Measurements from ENCODE around the gene SELENOF. TPM values are rescaled to one million over a fixed set of nuclear protein-coding genes. Genes with fewer than 3 reads are reported as not detected.

Gene SELENOF
- total RNA-seq, 1 donor from 2014 or later = 241 TPM

- Histone ChIP-seq H3K27me3 (no peaks in the 10 kb centered on the region), H3K79me2 (ENCODE audit: low read depth) (peaks cover 98% of the 10 kb centered on the region), H3K9ac (no peak overlapping the region), H3K4me1 (peaks cover 8% of the 10 kb centered on the region), H3K4me2 (no peak overlapping the region), H3F3A (ENCODE audit: low read depth) (no peaks in the 10 kb centered on the region), H3K36me3 (no peaks in the 10 kb centered on the region), H2AFZ (replicated peaks) (no peak overlapping the region), H3K27ac (peak overlapping the region; percentile 0), H4K20me1 (ENCODE audit: low read depth) (no peaks in the 10 kb centered on the region), H3K4me3 (no peak overlapping the region), H3K9me3 (ENCODE audit: low read depth) (no peaks in the 10 kb centered on the region)
- H3K9me3 Mint-ChIP-seq = peaks cover 45% of the 10 kb centered on the region
- no peak overlapping the region for H3K4me3 Mint-ChIP-seq
- H3K27ac Mint-ChIP-seq = no peak overlapping the region
- H3K4me1 Mint-ChIP-seq = no peaks in the 10 kb centered on the region
- no peak for DNase-seq (ENCODE audit: low spot score)
- peaks cover 33% of the 10 kb centered on the region for H3K36me3 Mint-ChIP-seq
- TF ChIP-seq CTCF (IDR thresholded peaks at IDR 0.05) (no peak), EZH2phosphoT487 (IDR thresholded peaks at IDR 0.05) (no peak), EZH2 (IDR thresholded peaks at IDR 0.05) (no peak)
- no peaks in the 10 kb centered on the region for H3K27me3 Mint-ChIP-seq (ENCODE audit: insufficient read depth, low read depth)
Measured at GRCh38 chr1:86956221-86956620, 42.3 kb upstream of the SELENOF start.

DNA sequence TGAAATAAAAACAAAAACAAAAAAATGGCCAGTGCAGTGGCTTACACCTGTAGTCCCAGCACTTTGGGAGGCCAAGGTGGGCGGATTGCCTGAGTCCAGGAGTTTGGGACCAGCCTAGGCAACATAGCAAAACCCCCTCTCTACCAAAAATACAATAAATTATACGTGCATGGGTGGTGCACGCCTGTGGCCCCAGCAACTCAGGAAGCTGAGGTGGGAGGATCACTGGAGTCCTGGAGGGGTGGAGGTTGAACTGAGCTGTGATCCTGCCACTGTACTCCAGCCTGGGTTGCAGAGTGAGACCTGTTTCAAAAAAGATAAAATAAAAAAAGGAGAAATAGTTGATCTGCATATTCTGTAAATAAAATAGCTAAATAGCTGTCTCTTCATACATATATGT lies 41.8 kb upstream of the SELENOF start:
- Mint-ChIP-seq H3K9me3 (peaks cover 42% of the 10 kb centered on the region), H3K4me1 (no peaks in the 10 kb centered on the region), H3K36me3 (peaks cover 33% of the 10 kb centered on the region), H3K27ac (no peak overlapping the region), H3K4me3 (no peak overlapping the region), H3K27me3 (ENCODE audit: insufficient read depth, low read depth) (no peaks in the 10 kb centered on the region)
- no peak overlapping the region for H2AFZ ChIP-seq (replicated peaks)
- DNase-seq (ENCODE audit: low spot score) = no peak
- H3K4me2 ChIP-seq = no peak overlapping the region
- no peaks in the 10 kb centered on the region for H3F3A ChIP-seq (ENCODE audit: low read depth)
- TF ChIP-seq CTCF (IDR thresholded peaks at IDR 0.05) (no peak), EZH2phosphoT487 (IDR thresholded peaks at IDR 0.05) (no peak), EZH2 (IDR thresholded peaks at IDR 0.05) (no peak)
- peaks cover 98% of the 10 kb centered on the region for H3K79me2 ChIP-seq (ENCODE audit: low read depth)
- H3K27ac ChIP-seq = no peak overlapping the region
- H3K4me1 ChIP-seq = peaks cover 8% of the 10 kb centered on the region
- H3K4me3 ChIP-seq = no peak overlapping the region
- H3K27me3 ChIP-seq = no peaks in the 10 kb centered on the region
- H3K9ac ChIP-seq = no peak overlapping the region
- H4K20me1 ChIP-seq (ENCODE audit: low read depth) = no peaks in the 10 kb centered on the region
- H3K36me3 ChIP-seq = no peaks in the 10 kb centered on the region
- no peaks in the 10 kb centered on the region for H3K9me3 ChIP-seq (ENCODE audit: low read depth)

DNA sequence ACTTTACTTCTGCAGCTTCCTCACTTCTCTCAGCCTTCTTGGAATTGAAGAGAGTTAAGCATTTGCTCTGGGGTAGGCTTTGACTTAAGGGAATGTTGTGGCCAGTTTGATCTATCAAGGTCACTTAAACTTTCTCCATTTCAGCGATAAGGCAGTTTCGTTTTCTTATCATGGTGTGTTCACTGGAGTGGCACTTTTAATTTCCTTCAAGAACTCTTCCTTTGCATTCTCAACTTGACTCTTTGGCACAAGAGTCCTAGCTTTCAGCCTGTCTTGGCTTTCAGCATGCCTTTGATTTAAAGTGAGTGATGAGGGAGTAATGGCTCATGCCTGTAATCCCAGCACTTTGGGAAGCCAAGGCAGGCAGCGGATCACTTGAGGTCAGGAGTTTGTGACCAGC lies 39.2 kb upstream of the SELENOF start:
- Mint-ChIP-seq H3K9me3 (peaks cover 26% of the 10 kb centered on the region), H3K27ac (no peak overlapping the region), H3K36me3 (peaks cover 25% of the 10 kb centered on the region), H3K27me3 (ENCODE audit: insufficient read depth, low read depth) (no peaks in the 10 kb centered on the region), H3K4me3 (no peak overlapping the region), H3K4me1 (no peaks in the 10 kb centered on the region)
- no peaks in the 10 kb centered on the region for H3K36me3 ChIP-seq
- no peak for DNase-seq (ENCODE audit: low spot score)
- no peak overlapping the region for H2AFZ ChIP-seq (replicated peaks)
- H4K20me1 ChIP-seq (ENCODE audit: low read depth) = no peaks in the 10 kb centered on the region
- H3K4me3 ChIP-seq = no peak overlapping the region
- H3F3A ChIP-seq (ENCODE audit: low read depth) = no peaks in the 10 kb centered on the region
- H3K27ac ChIP-seq = no peak overlapping the region
- H3K4me1 ChIP-seq = peaks cover 8% of the 10 kb centered on the region
- no peak for TF ChIP-seq EZH2 (IDR thresholded peaks at IDR 0.05)
- TF ChIP-seq EZH2phosphoT487 (IDR thresholded peaks at IDR 0.05) = no peak
- TF ChIP-seq CTCF (IDR thresholded peaks at IDR 0.05) = no peak
- no peaks in the 10 kb centered on the region for H3K27me3 ChIP-seq
- H3K79me2 ChIP-seq (ENCODE audit: low read depth) = peaks cover 98% of the 10 kb centered on the region
- no peaks in the 10 kb centered on the region for H3K9me3 ChIP-seq (ENCODE audit: low read depth)
- no peak overlapping the region for H3K9ac ChIP-seq
- no peak overlapping the region for H3K4me2 ChIP-seq

Measured in neural progenitor cell (in vitro differentiated cells).